K562 (cell line): ENCODE measurements around the gene IFTAP. TPM values are rescaled to one million over a fixed set of nuclear protein-coding genes. Genes with fewer than 3 reads are reported as not detected.

Experiments
- ATAC-seq: fragments of 200-7000 bp; cut with Tn5 transposase; 3 replicates; pipeline ENCODE4 v1.9.1; 2020; ENCODE audit warnings: moderate library complexity
- BruUV-seq: library from RNA; stranded (reverse); fragments of 400-500 nt; replicated peaks from 2 replicates; lab custom pipeline; 2021; lab: Mats Ljungman, UMichigan
- CTCF ChIA-PET: fragments of 300-600 bp; formaldehyde crosslinking; extraction: SDS; loops from one replicate; lab custom pipeline; 2021; ENCODE audit warnings: low intra/inter-chr PET ratio; lab: Yijun Ruan, JAX
- POLR2A ChIA-PET: fragments of 300-600, 350-650 bp; sonication (Branson Sonifier 250); formaldehyde crosslinking; extraction: SDS; loops from one replicate; lab custom pipeline; 2021; ENCODE audit warnings: antibody characterized with exemption, inconsistent platforms; lab: Yijun Ruan, JAX
- DNase-seq, 4 experiments: peaks; one replicate each; pipeline versions ENCODE4 v3.0.0 to v3.0.0-alpha.2; 2011 to 2018; ENCODE audit warnings: low spot score in 3 of 4, mixed read lengths in 3 of 4; ENCODE audit errors: extremely low read depth in 1 of 4
- FAIRE-seq: peaks from 2 replicates; lab custom pipeline; 2011; peaks lifted over from hg19 to GRCh38; lab: Jason Lieb, UNC
- H2AFZ ChIP-seq: 2 replicates; pipeline ENCODE4 v1.6.0; 2011; ENCODE audit warnings: low read depth, low read length, control low read depth, inconsistent platforms
- H3K27ac ChIP-seq: fragments of 200-600 bp; 3 replicates; pipeline ENCODE4 v1.8.0; 2011; ENCODE audit warnings: low read depth, mild to moderate bottlenecking, control low read depth, inconsistent platforms, low read length, moderate library complexity, mixed read lengths; ENCODE audit errors: extremely low read depth
- H3K27me3 ChIP-seq, 2 experiments: fragments of 300-600 bp in 1 of 2; 2 replicates in 1 of 2; 3 replicates in 1 of 2; pipeline versions ENCODE4 v1.6.0 to v1.8.0; 2011; ENCODE audit warnings: inconsistent platforms in 2 of 2, low read length in 2 of 2, mild to moderate bottlenecking in 1 of 2, mixed read lengths in 1 of 2, moderate library complexity in 1 of 2; ENCODE audit not compliant: control insufficient read depth in 2 of 2, insufficient read depth in 2 of 2
- H3K36me3 ChIP-seq: fragments of 300-600 bp; 3 replicates; pipeline ENCODE4 v1.8.0; 2011; ENCODE audit warnings: mild to moderate bottlenecking, low read length, inconsistent platforms; ENCODE audit not compliant: control insufficient read depth, insufficient read depth
- H3K4me1 ChIP-seq, 2 experiments: fragments of 200-600 bp in 1 of 2; replicated peaks in 1 of 2; 2 replicates in 1 of 2; 3 replicates in 1 of 2; pipeline versions ENCODE4 v1.5.1 to v1.8.0; 2011; ENCODE audit warnings: inconsistent platforms in 2 of 2, low read length in 2 of 2, mild to moderate bottlenecking in 1 of 2, mixed read lengths in 1 of 2, moderate library complexity in 1 of 2; ENCODE audit not compliant: control insufficient read depth in 2 of 2, insufficient read depth in 2 of 2
- H3K4me2 ChIP-seq: 2 replicates; pipeline ENCODE4 v1.6.1; 2011; ENCODE audit warnings: low read length, control low read depth, inconsistent platforms, mixed read lengths; ENCODE audit not compliant: insufficient read depth
- H3K4me3 ChIP-seq: fragments of 200-600 bp; sonication (generic), shearing (Covaris generic); 2 replicates; pipeline ENCODE4 v1.5.1; 2016; ENCODE audit warnings: control low read depth, inconsistent platforms
- H3K79me2 ChIP-seq: fragments of 200-600 bp; 3 replicates; pipeline ENCODE4 v1.8.0; 2011; ENCODE audit warnings: low read length, inconsistent platforms; ENCODE audit not compliant: control insufficient read depth, insufficient read depth
- H3K9ac ChIP-seq, 2 experiments: 2 replicates each; pipeline versions ENCODE4 v1.6.0 to v1.6.1; 2011; ENCODE audit warnings: low read depth in 2 of 2, low read length in 2 of 2, control low read depth in 1 of 2, inconsistent platforms in 1 of 2, mild to moderate bottlenecking in 1 of 2, mixed read lengths in 1 of 2; ENCODE audit not compliant: insufficient read depth in 1 of 2
- H3K9me1 ChIP-seq: one replicate; pipeline ENCODE4 v1.6.0; 2011; ENCODE audit warnings: inconsistent platforms, mild to moderate bottlenecking, low read length, moderate library complexity; ENCODE audit not compliant: control insufficient read depth, insufficient read depth
- H3K9me3 ChIP-seq: replicated peaks from 2 replicates; pipeline ENCODE4 v1.5.1; 2011; ENCODE audit warnings: low read depth, low read length, inconsistent platforms; ENCODE audit not compliant: control insufficient read depth, insufficient read depth
- H4K20me1 ChIP-seq: replicated peaks from 2 replicates; pipeline ENCODE4 v1.6.1; 2011; ENCODE audit warnings: low read length, inconsistent platforms, mixed read lengths; ENCODE audit not compliant: control insufficient read depth, insufficient read depth
- C11orf30 ChIP-seq: fragments of 450-650 bp; IDR thresholded peaks from 2 replicates; pipeline ENCODE4 v1.6.1; 2016; ENCODE audit warnings: low read depth, mild to moderate bottlenecking
- JUNB ChIP-seq: fragments of 450-650 bp; formaldehyde crosslinking; conservative IDR thresholded peaks from 2 replicates; pipeline ENCODE4 v1.4.0; 2020; ENCODE audit warnings: mild to moderate bottlenecking
- MAFG ChIP-seq: fragments of 450-650 bp; conservative IDR thresholded peaks from 2 replicates; pipeline ENCODE4 v1.6.1; 2016; ENCODE audit warnings: missing genetic modification characterization, missing compliant biosample characterization
- NFE2 ChIP-seq: IDR thresholded peaks from 2 replicates; pipeline ENCODE4 v1.6.1; 2014; ENCODE audit warnings: antibody characterized with exemption, low read depth
- NFE2L1 ChIP-seq: fragments of 450-650 bp; IDR thresholded peaks from 2 replicates; pipeline ENCODE4 v1.6.1; 2016; ENCODE audit warnings: missing genetic modification characterization, low read depth, mild to moderate bottlenecking, missing compliant biosample characterization, moderate library complexity, borderline replicate concordance
- POLR2AphosphoS2 ChIP-seq: IDR thresholded peaks from 2 replicates; pipeline ENCODE4 v1.6.1; 2012; ENCODE audit warnings: low read length, improper control_type of control experiment
- ZNF253 ChIP-seq: fragments of 250-450 bp; sonication (Bioruptor Pico); conservative IDR thresholded peaks from 2 replicates; pipeline ENCODE4 v1.6.1; 2021; ENCODE audit warnings: mild to moderate bottlenecking
- WGBS: fragments of 100-300 bp; shearing (Covaris generic); methylation state at CpG from one replicate; pipeline ENCODE4 v1.1.6; 2016; ENCODE audit warnings: low coverage, mixed read lengths; ENCODE audit not compliant: insufficient coverage; ENCODE audit errors: missing lambda C conversion rate; 5-methylcytosine and 5-hydroxymethylcytosine counted together
- in situ Hi-C: fragments of 300-500 bp; cut with MboI; formaldehyde crosslinking; loops from 4 replicates; pipeline ENCODE4 v1.15.0; 2018; ENCODE audit warnings: inconsistent platforms, mixed read lengths
- intact Hi-C: fragments of 100-400 bp; cut with micrococcal nuclease; formaldehyde crosslinking; loops from 2 replicates; pipeline ENCODE4 v1.14.2; 2022
- polyA plus RNA-seq, 8 experiments: library from polyadenylated mRNA; depleted of rRNA in 4 of 8; stranded (reverse) in 5 of 8; unstranded in 3 of 8; fragments of >200 nt; fragmentation: Nextera tagmentation in 2 of 8; fragmentation: Illumina TruSeq in 1 of 8; extraction: Ambion mirVana in 2 of 8; extraction: Trizol in 1 of 8; gene quantifications; 2 replicates each; pipeline versions ENCODE4 v1.2.1 to v1.2.3, GENCODE V29; 2011 to 2014; ENCODE audit warnings: inconsistent platforms in 1 of 8, missing spikeins in 1 of 8
- total RNA-seq, 7 experiments: library from RNA; depleted of rRNA in 6 of 7; stranded (reverse); fragments of >200 nt in 6 of 7; fragmentation: Illumina TruSeq in 2 of 7; extraction: Trizol in 2 of 7; gene quantifications; 2 replicates each; pipeline versions ENCODE4 v1.2.1 to v1.2.3, GENCODE V29; 2011 to 2021; ENCODE audit warnings: low replicate concordance in 1 of 7

The IFTAP gene
- total and polyA plus RNA-seq, 9 of the 15 experiments (the other 6 are each of a cell fraction or from before 2014, with no cell fraction given): 9.2 to 30.0 (median 17.0) TPM

DNA sequence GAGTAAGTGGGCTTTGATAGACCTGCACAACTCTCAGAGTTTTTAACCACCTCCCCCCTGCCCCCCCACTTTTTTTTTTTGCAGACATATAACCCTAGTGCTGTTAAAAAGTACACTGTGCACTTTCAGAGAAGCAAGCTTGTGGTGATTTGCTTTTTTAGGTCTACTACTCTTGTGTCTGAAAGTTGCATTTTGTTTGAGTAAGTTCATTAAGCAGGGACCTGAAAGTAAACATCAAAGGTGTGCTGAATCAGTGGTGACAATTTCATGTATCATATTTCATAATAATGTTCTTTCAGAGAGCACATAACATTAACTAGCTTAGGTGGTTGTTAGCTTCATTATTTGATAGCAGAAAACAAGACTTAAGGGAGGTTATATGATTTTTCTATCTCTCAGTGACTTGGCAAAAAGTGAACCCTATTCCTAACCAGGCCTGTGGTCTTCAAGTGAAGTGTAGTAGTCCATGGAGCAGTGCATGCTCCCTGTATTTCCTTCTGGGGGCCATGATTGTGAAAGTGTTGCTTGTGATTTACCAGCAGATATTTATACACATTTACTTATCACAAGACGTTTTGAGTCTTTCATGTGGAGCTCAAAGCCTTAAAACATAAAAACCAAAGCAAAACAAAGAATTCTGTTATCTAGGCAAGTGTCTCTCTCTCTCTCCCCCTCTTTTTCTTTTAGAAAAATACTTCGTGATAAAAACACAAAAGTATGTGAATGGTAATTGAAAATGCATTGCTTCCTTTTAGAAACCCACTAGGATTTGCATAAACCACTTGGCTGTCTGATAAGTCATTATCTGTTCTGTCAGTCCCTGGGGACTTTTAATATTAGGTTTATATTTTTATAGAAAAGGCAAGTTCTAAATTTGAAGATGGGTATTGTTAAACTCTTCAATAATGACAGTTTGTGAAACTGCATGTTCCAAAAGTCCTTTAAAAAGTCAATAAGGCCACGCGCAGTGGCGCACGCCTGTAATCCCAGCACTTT lies 11.2 kb downstream of the IFTAP start:
- ATAC-seq: no peak
- in situ Hi-C loops: no loop called here
- CTCF ChIA-PET: no interaction called here

More for the DNA sequence above, 11.2 kb downstream of the IFTAP start:
- Histone ChIP-seq H3K27ac (no peak overlapping the region), H2AFZ (no peak overlapping the region), H3K27me3 (no peaks in the 10 kb centered on the region), H3K9me1 (no peaks in the 10 kb centered on the region), H3K79me2 (no peaks in the 10 kb centered on the region), H4K20me1 (no peaks in the 10 kb centered on the region; the same call in 1 of the 2 replicates), H3K9ac (no peak overlapping the region), H3K36me3 (no peaks in the 10 kb centered on the region), H3K4me2 (no peak overlapping the region), H3K4me3 (no peak overlapping the region), H3K4me1 (no peaks in the 10 kb centered on the region), H3K9me3 (no peaks in the 10 kb centered on the region)
- TF ChIP-seq NFE2L1 (tag) (peak; percentile 26; the same call in 1 of the 2 replicates), C11orf30 (no peak), JUNB (CRISPR knock-in tag) (no peak), POLR2AphosphoS2 (no peak), MAFG (peak; percentile 77), ZNF253 (no peak), NFE2 (peak; percentile 46; the same call in 1 of the 2 replicates)
- intact Hi-C loops: no loop called here
- FAIRE-seq (no peak), DNase-seq (no peak)
- POLR2A ChIA-PET: no interaction called here
- WGBS: 17% methylated on average over 6 of the region's 6 CpGs
- BruUV-seq: no TSS peak
